Breast epithelium (tissue), 4 donors: ENCODE measurements around the gene XRRA1. TPM values are rescaled to one million over a fixed set of nuclear protein-coding genes. Genes with fewer than 3 reads are reported as not detected.

Experiments
- DNase-seq, 2 donors: peaks; one replicate each; pipeline ENCODE4 v3.0.0-alpha.2; 2019; ENCODE audit warnings: low spot score in 2 of 2
- H3K27ac ChIP-seq, 2 donors: fragments of 200-600 bp; sonication (generic) in 1 of 2; one replicate each; pipeline ENCODE4 v1.5.1; 2016 to 2019; ENCODE audit warnings: mild to moderate bottlenecking in 1 of 2
- H3K27me3 ChIP-seq, 2 donors: fragments of 200-600 bp; sonication (generic) in 1 of 2; one replicate each; pipeline versions ENCODE4 v1.5.1 to v1.6.0; 2017 to 2019; ENCODE audit warnings: control low read depth in 1 of 2, mild to moderate bottlenecking in 1 of 2
- H3K36me3 ChIP-seq: fragments of 200-600 bp; one replicate; pipeline ENCODE4 v1.5.1; 2019
- H3K4me1 ChIP-seq, 2 donors: fragments of 200-600 bp; sonication (generic); one replicate each; pipeline ENCODE4 v1.5.1; 2016 to 2019; ENCODE audit warnings: control low read depth in 1 of 2
- H3K4me3 ChIP-seq, 3 donors: fragments of 200-600 bp; sonication (generic); 1 replicate in 2 of 3; 2 replicates in 1 of 3; pipeline ENCODE4 v1.5.1; 2016 to 2019; ENCODE audit warnings: mild to moderate bottlenecking in 3 of 3, moderate library complexity in 2 of 3
- H3K9me3 ChIP-seq, 2 donors: fragments of 200-600 bp; sonication (generic) in 1 of 2; one replicate each; pipeline ENCODE4 v1.5.1; 2016 to 2019; ENCODE audit warnings: control low read depth in 1 of 2
- POLR2A ChIP-seq: fragments of 450-650 bp; IDR thresholded peaks from one replicate; pipeline ENCODE4 v1.6.1; 2016; ENCODE audit warnings: antibody characterized with exemption, mild to moderate bottlenecking, moderate library complexity
- POLR2AphosphoS5 ChIP-seq, 3 donors: sonication (generic); formaldehyde crosslinking; IDR thresholded peaks; one replicate each; pipeline ENCODE4 v1.6.1; 2017; ENCODE audit warnings: antibody characterized with exemption in 3 of 3
- intact Hi-C: fragments of 100-400 bp; cut with DNase I; formaldehyde crosslinking; loops from one replicate; pipeline ENCODE4 v1.15.1; 2023; ENCODE audit warnings: low total_unique reads
- total RNA-seq, 3 donors: library from RNA; depleted of rRNA; stranded (reverse); fragments of >200 nt; gene quantifications; one replicate each; pipeline ENCODE4 v1.1.0, GENCODE V29; 2016
- TF ChIP-seq, protein P1 (sequence below), 3 donors: fragments of 450-650 bp; IDR thresholded peaks; one replicate each; pipeline ENCODE4 v1.5.1; 2016 to 2017; ENCODE audit warnings: antibody characterized with exemption in 3 of 3, mild to moderate bottlenecking in 3 of 3, moderate library complexity in 3 of 3

Gene XRRA1
- total RNA-seq, 3 donors from 2014 or later = 18.0 to 33.6 (median 18.4) TPM

DNA sequence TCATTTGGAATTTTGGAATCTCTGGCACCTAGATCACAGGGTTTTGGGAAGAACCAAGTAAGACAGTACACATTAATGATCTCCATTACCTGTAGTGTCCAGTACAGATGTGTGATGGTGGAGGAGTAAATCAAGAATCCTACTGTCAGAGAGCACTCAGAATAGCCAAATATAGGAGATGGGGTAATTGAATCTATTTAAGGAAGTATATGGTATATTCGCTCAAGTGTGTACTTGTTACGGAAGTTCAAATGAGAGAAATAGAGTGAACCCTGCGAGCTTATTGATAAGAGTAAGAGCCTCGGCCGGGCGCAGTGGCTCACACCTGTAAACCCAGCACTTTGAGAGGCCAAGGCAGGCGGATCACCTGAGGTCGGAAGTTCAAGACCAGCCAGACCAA, 2.3 kb upstream of the XRRA1 start:
- TF ChIP-seq, protein P1, sequence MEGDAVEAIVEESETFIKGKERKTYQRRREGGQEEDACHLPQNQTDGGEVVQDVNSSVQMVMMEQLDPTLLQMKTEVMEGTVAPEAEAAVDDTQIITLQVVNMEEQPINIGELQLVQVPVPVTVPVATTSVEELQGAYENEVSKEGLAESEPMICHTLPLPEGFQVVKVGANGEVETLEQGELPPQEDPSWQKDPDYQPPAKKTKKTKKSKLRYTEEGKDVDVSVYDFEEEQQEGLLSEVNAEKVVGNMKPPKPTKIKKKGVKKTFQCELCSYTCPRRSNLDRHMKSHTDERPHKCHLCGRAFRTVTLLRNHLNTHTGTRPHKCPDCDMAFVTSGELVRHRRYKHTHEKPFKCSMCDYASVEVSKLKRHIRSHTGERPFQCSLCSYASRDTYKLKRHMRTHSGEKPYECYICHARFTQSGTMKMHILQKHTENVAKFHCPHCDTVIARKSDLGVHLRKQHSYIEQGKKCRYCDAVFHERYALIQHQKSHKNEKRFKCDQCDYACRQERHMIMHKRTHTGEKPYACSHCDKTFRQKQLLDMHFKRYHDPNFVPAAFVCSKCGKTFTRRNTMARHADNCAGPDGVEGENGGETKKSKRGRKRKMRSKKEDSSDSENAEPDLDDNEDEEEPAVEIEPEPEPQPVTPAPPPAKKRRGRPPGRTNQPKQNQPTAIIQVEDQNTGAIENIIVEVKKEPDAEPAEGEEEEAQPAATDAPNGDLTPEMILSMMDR (IDR thresholded peaks at IDR 0.05) = no peak
- TF ChIP-seq POLR2AphosphoS5 (IDR thresholded peaks at IDR 0.05) (no peak), POLR2A (no peak)
- H3K4me3 ChIP-seq = peak overlapping the region in 1 of 3 donors; percentile 74
- intact Hi-C loops = no loop called here
- H3K9me3 ChIP-seq = no peaks in the 10 kb centered on the region
- no peak for DNase-seq
- no peaks in the 10 kb centered on the region for H3K27me3 ChIP-seq
- H3K36me3 ChIP-seq = no peaks in the 10 kb centered on the region
- peaks cover 0 to 9% of the 10 kb centered on the region in 2 donors for H3K4me1 ChIP-seq
- H3K27ac ChIP-seq = no peak overlapping the region

DNA sequence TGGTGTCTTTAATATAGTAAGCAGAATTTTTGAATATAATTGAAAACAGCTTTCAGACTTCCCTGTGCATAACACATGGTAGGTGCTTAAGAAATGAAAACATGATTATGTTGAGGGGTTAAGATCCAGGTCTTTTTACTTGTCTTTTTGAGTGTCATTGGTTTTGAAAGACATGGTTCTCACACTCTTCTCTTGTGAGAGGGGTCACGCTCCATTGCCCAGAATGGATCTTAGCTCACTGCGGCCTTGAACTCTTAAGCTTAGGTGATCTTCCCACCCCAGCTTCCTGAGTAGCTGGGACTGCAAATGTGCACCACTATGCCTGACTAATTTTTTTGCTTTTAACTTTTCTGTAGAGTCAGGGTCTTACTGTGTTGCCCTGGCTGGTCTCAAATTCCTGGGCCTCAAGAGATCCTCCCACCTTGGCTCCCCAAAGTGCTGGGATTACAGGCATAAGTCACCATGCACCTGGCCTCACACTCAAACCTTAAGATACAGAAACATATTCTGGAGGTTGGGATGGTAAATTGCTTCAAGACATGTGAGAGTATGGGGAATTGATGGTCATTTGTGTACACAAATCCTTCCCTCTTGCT, 1.6 kb upstream of the XRRA1 start:
- no peak for DNase-seq
- TF ChIP-seq POLR2AphosphoS5 (IDR thresholded peaks at IDR 0.05) (no peak), POLR2A (no peak)
- TF ChIP-seq, protein P1 (IDR thresholded peaks at IDR 0.05) = no peak
- intact Hi-C loops = no loop called here

DNA sequence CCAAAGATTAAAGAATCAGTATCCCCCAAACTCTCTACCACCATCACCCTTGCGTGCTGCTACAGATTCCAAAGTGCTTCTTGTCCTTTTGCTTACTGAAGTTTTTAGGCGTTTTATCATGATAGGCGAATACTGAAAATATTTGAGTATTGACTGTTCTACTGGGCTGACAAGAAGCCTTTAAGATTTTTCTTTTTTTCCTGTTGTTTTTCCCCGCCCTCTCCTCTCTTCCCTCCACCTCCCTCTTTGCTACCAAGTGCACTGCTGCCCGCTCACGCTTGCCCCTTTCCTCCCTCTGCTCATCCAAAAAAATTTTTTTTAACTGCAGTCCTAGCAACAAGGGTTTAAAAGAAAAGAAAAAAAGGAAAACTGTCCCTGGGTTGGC, 854 bp upstream of the XRRA1 start:
- intact Hi-C loops = no loop called here
- H3K27me3 ChIP-seq = no peaks in the 10 kb centered on the region
- H3K27ac ChIP-seq = peak overlapping the region in 1 of 2 donors; percentile 90
- H3K4me1 ChIP-seq = peaks cover 0 to 9% of the 10 kb centered on the region in 2 donors
- TF ChIP-seq, protein P1 (IDR thresholded peaks at IDR 0.05) = no peak
- TF ChIP-seq POLR2AphosphoS5 (IDR thresholded peaks at IDR 0.05) (no peak), POLR2A (no peak)
- H3K9me3 ChIP-seq = no peaks in the 10 kb centered on the region
- no peaks in the 10 kb centered on the region for H3K36me3 ChIP-seq
- H3K4me3 ChIP-seq = peak overlapping the region; percentile 74 to 93 (median 91)
- no peak for DNase-seq

More for the DNA sequence above, 1.6 kb upstream of the XRRA1 start:
- H3K27ac ChIP-seq = no peak overlapping the region
- peaks cover 0 to 9% of the 10 kb centered on the region in 2 donors for H3K4me1 ChIP-seq
- H3K36me3 ChIP-seq = no peaks in the 10 kb centered on the region
- H3K9me3 ChIP-seq = no peaks in the 10 kb centered on the region
- no peaks in the 10 kb centered on the region for H3K27me3 ChIP-seq
- H3K4me3 ChIP-seq = peak overlapping the region; percentile 74 to 93 (median 91)

DNA sequence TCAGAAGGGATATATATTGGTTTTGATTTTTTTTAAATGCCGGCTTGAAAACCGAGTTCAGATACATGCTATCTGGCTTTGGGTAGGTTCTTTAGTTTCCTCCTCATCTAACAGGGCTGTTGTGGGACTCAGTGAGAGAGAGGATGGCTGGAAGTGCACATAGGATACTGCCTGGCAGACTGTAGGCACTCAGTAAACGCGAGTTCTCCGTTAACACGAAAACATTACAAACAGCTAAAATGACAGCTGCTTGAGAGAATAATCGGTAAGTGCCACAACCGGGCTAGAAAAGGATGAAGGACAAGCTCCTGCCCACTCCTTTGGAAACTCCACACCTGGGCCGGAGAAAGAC, 369 bp downstream of the XRRA1 start:
- Histone ChIP-seq H3K4me1 (peaks cover 0 to 9% of the 10 kb centered on the region in 2 donors), H3K4me3 (peak overlapping the region; percentile 74 to 93 (median 91)), H3K9me3 (no peaks in the 10 kb centered on the region), H3K27ac (peak overlapping the region; percentile 82 to 90), H3K36me3 (no peaks in the 10 kb centered on the region), H3K27me3 (no peaks in the 10 kb centered on the region)
- intact Hi-C loops = no loop called here
- no peak for TF ChIP-seq POLR2A
- TF ChIP-seq, protein P1 (IDR thresholded peaks at IDR 0.05) = no peak
- no peak for TF ChIP-seq POLR2AphosphoS5 (IDR thresholded peaks at IDR 0.05)
- DNase-seq = no peak

DNA sequence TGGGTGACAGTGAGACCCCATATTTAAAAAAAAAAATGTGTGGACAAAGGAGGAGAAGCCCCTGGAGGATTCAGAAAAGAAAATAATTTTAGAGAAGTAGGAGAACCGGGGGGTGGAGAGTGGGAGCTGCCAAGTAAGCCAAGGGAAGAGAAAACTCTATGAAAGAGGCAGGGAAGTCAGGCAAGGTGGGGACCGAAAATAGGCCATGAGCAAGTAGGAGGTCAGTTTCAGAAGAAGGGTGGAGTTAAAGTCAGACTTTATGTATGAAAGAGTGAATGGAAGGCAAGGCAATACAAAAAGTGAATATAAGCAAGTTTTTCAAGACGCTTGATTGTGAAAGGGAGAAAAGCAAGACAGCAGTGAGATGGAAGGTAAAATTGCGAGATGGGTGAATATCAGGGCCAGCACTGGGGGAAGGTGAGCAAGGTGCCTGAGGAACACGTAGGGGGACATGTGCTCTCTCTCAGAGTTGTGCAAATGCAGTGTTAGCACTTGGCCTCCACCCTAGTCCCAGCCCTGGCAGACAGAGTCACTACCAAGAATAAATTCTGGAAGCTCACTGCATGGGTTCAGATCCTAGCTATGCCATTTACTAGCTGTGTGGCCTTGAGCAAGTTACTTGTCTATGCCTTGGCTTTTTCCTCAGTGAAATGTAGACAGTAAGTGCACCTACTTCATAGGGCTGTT, 6.7 kb downstream of the XRRA1 start:
- TF ChIP-seq POLR2AphosphoS5 (IDR thresholded peaks at IDR 0.05) = no peak
- TF ChIP-seq, protein P1 (IDR thresholded peaks at IDR 0.05) = no peak
- no peak for TF ChIP-seq POLR2A
- Histone ChIP-seq H3K4me3 (no peak overlapping the region), H3K36me3 (no peaks in the 10 kb centered on the region), H3K27me3 (no peaks in the 10 kb centered on the region), H3K4me1 (no peaks in the 10 kb centered on the region), H3K27ac (no peak overlapping the region), H3K9me3 (no peaks in the 10 kb centered on the region)
- no peak for DNase-seq
- intact Hi-C loops = no loop called here
